PFSK-1 (cell line): ENCODE measurements around the gene RNASE7.

Experiments
- FOXP2 ChIP-seq: optimal IDR thresholded peaks from 2 replicates; pipeline ENCODE3; 2011; ENCODE audit warnings: borderline replicate concordance, control low read depth, inconsistent platforms; ENCODE audit not compliant: insufficient read depth; ENCODE audit errors: extremely low read length, extremely low read depth
- POLR2AphosphoS5 ChIP-seq: IDR thresholded peaks from 2 replicates; pipeline ENCODE4 v1.6.1; 2012; ENCODE audit warnings: low read depth, mild to moderate bottlenecking, control low read depth, low read length, moderate library complexity
- SIN3A ChIP-seq: IDR thresholded peaks from 2 replicates; pipeline ENCODE4 v1.6.1; 2012; ENCODE audit warnings: mild to moderate bottlenecking, low read length, moderate library complexity, borderline replicate concordance; ENCODE audit not compliant: insufficient read depth
- TAF1 ChIP-seq: IDR thresholded peaks from 2 replicates; pipeline ENCODE4 v1.6.1; 2012; ENCODE audit warnings: low read length, control low read depth, borderline replicate concordance; ENCODE audit not compliant: insufficient read depth
- TF ChIP-seq, protein P1 (sequence below), 2 experiments: IDR thresholded peaks; 2 replicates each; pipeline versions ENCODE4 v1.6.1 to v1.8.0; 2011 to 2012; ENCODE audit warnings: low read depth in 2 of 2, low read length in 2 of 2, control low read depth in 1 of 2, inconsistent platforms in 1 of 2, mild to moderate bottlenecking in 1 of 2, moderate library complexity in 1 of 2; ENCODE audit not compliant: insufficient read depth in 1 of 2

RNASE7 gene

GRCh38 chr14:21003788-21004346 lies 38.3 kb upstream of the RNASE7 start:
- TF ChIP-seq, protein P1, sequence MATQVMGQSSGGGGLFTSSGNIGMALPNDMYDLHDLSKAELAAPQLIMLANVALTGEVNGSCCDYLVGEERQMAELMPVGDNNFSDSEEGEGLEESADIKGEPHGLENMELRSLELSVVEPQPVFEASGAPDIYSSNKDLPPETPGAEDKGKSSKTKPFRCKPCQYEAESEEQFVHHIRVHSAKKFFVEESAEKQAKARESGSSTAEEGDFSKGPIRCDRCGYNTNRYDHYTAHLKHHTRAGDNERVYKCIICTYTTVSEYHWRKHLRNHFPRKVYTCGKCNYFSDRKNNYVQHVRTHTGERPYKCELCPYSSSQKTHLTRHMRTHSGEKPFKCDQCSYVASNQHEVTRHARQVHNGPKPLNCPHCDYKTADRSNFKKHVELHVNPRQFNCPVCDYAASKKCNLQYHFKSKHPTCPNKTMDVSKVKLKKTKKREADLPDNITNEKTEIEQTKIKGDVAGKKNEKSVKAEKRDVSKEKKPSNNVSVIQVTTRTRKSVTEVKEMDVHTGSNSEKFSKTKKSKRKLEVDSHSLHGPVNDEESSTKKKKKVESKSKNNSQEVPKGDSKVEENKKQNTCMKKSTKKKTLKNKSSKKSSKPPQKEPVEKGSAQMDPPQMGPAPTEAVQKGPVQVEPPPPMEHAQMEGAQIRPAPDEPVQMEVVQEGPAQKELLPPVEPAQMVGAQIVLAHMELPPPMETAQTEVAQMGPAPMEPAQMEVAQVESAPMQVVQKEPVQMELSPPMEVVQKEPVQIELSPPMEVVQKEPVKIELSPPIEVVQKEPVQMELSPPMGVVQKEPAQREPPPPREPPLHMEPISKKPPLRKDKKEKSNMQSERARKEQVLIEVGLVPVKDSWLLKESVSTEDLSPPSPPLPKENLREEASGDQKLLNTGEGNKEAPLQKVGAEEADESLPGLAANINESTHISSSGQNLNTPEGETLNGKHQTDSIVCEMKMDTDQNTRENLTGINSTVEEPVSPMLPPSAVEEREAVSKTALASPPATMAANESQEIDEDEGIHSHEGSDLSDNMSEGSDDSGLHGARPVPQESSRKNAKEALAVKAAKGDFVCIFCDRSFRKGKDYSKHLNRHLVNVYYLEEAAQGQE (IDR thresholded peaks at IDR 0.05; ENCODE audit: insufficient read depth in 1 of 2, low read depth in 2 of 2, low read length in 2 of 2) = no peak
- no peak for TF ChIP-seq FOXP2
- TF ChIP-seq POLR2AphosphoS5 = no peak
- TF ChIP-seq TAF1 = no peak
- TF ChIP-seq SIN3A = no peak

DNA sequence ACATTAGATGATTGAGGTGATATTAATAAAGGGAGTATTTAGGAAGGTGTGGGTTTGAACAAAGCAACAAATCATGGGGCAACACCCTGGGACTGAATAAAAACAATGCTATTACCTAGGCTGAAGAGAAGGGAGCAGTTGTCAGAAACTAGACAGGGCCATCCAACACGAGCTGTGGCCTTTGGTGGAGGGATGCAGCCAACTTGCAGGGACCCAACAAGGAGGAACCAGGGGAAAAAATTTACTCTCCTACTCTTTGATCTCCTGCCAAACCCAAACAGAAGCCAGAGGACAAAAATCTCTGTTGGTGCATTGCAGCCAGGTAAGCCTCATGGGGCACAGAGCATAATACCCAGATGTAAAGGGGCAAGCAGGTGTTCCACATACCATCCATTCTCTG lies 31.0 kb upstream of the RNASE7 start:
- TF ChIP-seq TAF1 (no peak), SIN3A (no peak), FOXP2 (no peak), POLR2AphosphoS5 (no peak)
- TF ChIP-seq, protein P1 (IDR thresholded peaks at IDR 0.05; ENCODE audit: insufficient read depth in 1 of 2, low read depth in 2 of 2, low read length in 2 of 2) = no peak

- TF ChIP-seq TAF1 (no peak), POLR2AphosphoS5 (no peak), SIN3A (no peak)
Measured at GRCh38 chr14:21014761-21015190, 27.4 kb upstream of the RNASE7 start.

DNA sequence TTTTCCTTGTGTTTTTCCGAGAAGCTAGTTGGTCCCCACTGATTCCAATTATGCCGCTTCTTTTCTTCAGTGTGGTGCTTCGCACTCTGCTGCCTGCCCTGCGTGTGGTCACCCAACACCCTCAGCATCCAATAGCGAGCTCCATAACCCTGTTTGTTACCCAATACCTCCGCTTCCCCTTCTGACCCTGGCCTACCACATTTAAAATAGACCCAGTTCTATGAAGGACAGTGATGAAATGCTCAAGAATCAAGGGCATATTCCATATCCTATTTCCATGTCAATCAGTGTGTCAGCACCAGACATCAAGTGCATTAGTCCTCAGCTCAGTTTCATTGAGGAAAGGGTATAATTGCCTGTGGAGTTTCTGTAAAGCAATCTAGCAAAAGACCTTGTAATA lies 26.9 kb upstream of the RNASE7 start:
- TF ChIP-seq SIN3A (no peak), POLR2AphosphoS5 (no peak), TAF1 (no peak), FOXP2 (no peak)
- TF ChIP-seq, protein P1 (IDR thresholded peaks at IDR 0.05; ENCODE audit: insufficient read depth in 1 of 2, low read depth in 2 of 2, low read length in 2 of 2) = no peak

GRCh38 chr14:21016413-21017190 lies 25.6 kb upstream of the RNASE7 start:
- TF ChIP-seq TAF1 = no peak

DNA sequence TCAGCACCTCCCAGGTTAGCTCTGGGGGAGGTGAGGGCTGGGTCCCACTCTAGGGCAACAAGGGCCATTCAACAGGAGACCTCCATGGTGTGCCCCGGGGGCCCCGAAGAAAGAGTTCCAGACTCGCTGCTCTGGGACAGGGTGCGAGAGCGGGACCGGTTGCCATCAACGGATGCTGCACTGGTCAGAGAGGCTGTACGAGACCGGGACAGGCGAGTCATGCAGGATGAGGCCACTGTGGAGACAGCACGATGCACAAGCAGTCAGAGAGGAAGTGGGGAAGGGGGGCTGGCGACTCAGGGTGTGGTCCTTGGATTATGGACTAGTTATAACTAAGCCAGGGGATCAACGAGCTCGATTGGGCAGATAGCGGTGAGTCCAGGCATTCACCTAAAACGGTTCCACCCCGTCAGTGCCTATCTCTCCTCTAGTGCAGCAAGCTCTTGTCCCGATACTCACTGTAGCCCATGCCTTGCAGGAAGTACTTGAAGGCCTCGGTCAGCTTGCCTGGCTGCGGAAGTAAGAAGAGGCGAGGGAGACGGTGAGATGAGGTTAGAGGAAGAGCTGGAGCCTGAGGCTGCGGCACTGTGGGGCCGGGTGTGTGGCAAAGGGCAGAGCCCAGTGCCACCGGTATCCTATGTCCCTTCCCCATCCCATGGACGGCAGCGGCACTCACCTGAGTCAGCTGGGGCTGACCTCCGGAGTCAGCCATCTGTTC lies 24.5 kb upstream of the RNASE7 start:
- TF ChIP-seq FOXP2 (no peak), TAF1 (no peak), SIN3A (no peak), POLR2AphosphoS5 (no peak)
- TF ChIP-seq, protein P1 (IDR thresholded peaks at IDR 0.05; ENCODE audit: insufficient read depth in 1 of 2, low read depth in 2 of 2, low read length in 2 of 2) = no peak
